CD4-positive, alpha-beta T cell (primary cell): Measurements from ENCODE around the gene LTBP4. TPM values are rescaled to one million over a fixed set of nuclear protein-coding genes. Genes with fewer than 3 reads are reported as not detected.

Experiments
- ATAC-seq: fragments of 200-7000 bp; cut with Tn5 transposase; one replicate; pipeline ENCODE4 v1.10.0; 2022; ENCODE audit warnings: mild to moderate bottlenecking; ENCODE audit not compliant: poor library complexity
- CTCF ChIA-PET: fragments of 350-600 bp; sonication (Branson Sonifier 250); formaldehyde crosslinking; loops from one replicate; lab custom pipeline; 2021; ENCODE audit warnings: antibody characterized with exemption, inconsistent platforms; lab: Charles Lee
- POLR2A ChIA-PET: fragments of 350-600 bp; sonication (Branson Sonifier 250); formaldehyde crosslinking; loops from one replicate; lab custom pipeline; 2021; ENCODE audit warnings: antibody characterized with exemption, inconsistent platforms; lab: Charles Lee
- DNase-seq, 14 experiments: peaks; one replicate each; pipeline ENCODE4 v3.0.0-alpha.2; 2013 to 2020; ENCODE audit warnings: mixed read lengths in 2 of 14
- H3K27ac ChIP-seq, 2 donors: one replicate each; pipeline versions ENCODE4 v1.5.1 to v1.7.0; 2013; ENCODE audit warnings: low read length in 2 of 2, low read depth in 1 of 2, mild to moderate bottlenecking in 1 of 2
- H3K27me3 ChIP-seq, 2 experiments: 1 replicate in 1 of 2; 2 replicates in 1 of 2; pipeline versions ENCODE4 v1.6.1 to v1.7.0; 2013; ENCODE audit warnings: low read length in 2 of 2, control low read depth in 1 of 2, mild to moderate bottlenecking in 1 of 2, moderate library complexity in 1 of 2; ENCODE audit not compliant: insufficient read depth in 2 of 2, control insufficient read depth in 1 of 2
- H3K36me3 ChIP-seq: one replicate; pipeline ENCODE4 v1.6.1; 2013; ENCODE audit warnings: low read length, control low read depth; ENCODE audit not compliant: insufficient read depth
- H3K4me1 ChIP-seq: one replicate; pipeline ENCODE4 v1.6.1; 2013; ENCODE audit warnings: low read length, control low read depth; ENCODE audit not compliant: insufficient read depth
- H3K4me3 ChIP-seq: one replicate; pipeline ENCODE4 v1.5.1; 2013; ENCODE audit warnings: mild to moderate bottlenecking, low read length, moderate library complexity
- H3K9me3 ChIP-seq, 2 experiments: 1 replicate in 1 of 2; 2 replicates in 1 of 2; pipeline versions ENCODE4 v1.6.1 to v1.7.0; 2013; ENCODE audit warnings: low read length in 2 of 2, mild to moderate bottlenecking in 2 of 2, control low read depth in 1 of 2, moderate library complexity in 1 of 2; ENCODE audit not compliant: control insufficient read depth in 1 of 2, insufficient read depth in 1 of 2
- H3K27ac Mint-ChIP-seq: one replicate; pipeline ENCODE4 v1.8.0; 2020; ENCODE audit warnings: mixed read lengths
- H3K27me3 Mint-ChIP-seq: one replicate; pipeline ENCODE4 v1.8.0; 2021; ENCODE audit warnings: mixed read lengths
- H3K36me3 Mint-ChIP-seq: one replicate; pipeline ENCODE4 v1.8.0; 2021; ENCODE audit warnings: low read depth, mixed read lengths
- H3K4me1 Mint-ChIP-seq: one replicate; pipeline ENCODE4 v1.8.0; 2021; ENCODE audit warnings: low read depth, mixed read lengths
- H3K4me3 Mint-ChIP-seq: one replicate; pipeline ENCODE4 v1.8.0; 2020; ENCODE audit warnings: mild to moderate bottlenecking, mixed read lengths
- H3K9me3 Mint-ChIP-seq: one replicate; pipeline ENCODE4 v1.8.0; 2020; ENCODE audit warnings: mixed read lengths
- CTCF ChIP-seq: fragments of 200-600 bp; IDR thresholded peaks from one replicate; pipeline ENCODE4 v1.8.0; 2022; ENCODE audit warnings: antibody characterized with exemption, mild to moderate bottlenecking
- intact Hi-C, 2 experiments: fragments of 100-400 bp; cut with DNase I in 1 of 2; cut with micrococcal nuclease in 1 of 2; formaldehyde crosslinking; loops; one replicate each; pipeline versions ENCODE4 v1.15.1 to v1.9.0; 2023 to 2025; cut with DNase I, micrococcal nuclease
- polyA plus RNA-seq, 2 donors: library from polyadenylated mRNA; unstranded; fragments of 120-200 nt; gene quantifications; one replicate each; pipeline ENCODE4 v1.2.1, GENCODE V29; 2013
- total RNA-seq, 174 experiments: library from RNA in 2 of 174; stranded (reverse) in 2 of 174; gene quantifications; one replicate each; pipeline ENCODE4 v1.2.3 and lab custom pipeline; 2021 to 2026

LTBP4 gene
- 100 to 1,000 TPM; 116 to 134 TPM for total RNA-seq
- 76.0 TPM for polyA plus RNA-seq (2013, experiment 1 of 2)
- polyA plus RNA-seq (2013, experiment 2 of 2) = 109 TPM
- 18.5 to 448 (median 50.1) reads per million in 172 experiments for total RNA-seq (lab: John Stamatoyannopoulos, UW)

GRCh38 chr19:40601134-40601974 is at the start of gene LTBP4:
Gene LTBP4, plus strand, starts transcription at chr19:40601369. Its CDS starts 19 bp downstream, at chr19:40601388.
- Histone ChIP-seq H3K27me3 (peaks cover 39 to 52% of the 10 kb centered on the region in 2 experiments), H3K4me1 (peaks cover 95% of the 10 kb centered on the region), H3K27ac (no peak within 1 kb of the TSS), H3K4me3 (peak within 1 kb of the TSS; percentile 29), H3K9me3 (peaks cover 0 to 7% of the 10 kb centered on the region in 2 experiments), H3K36me3 (no peaks in the 10 kb centered on the region)
- DNase-seq = peak in 5 of 14 experiments; percentile 35 to 73 (median 39)
- Mint-ChIP-seq H3K36me3 (no peaks in the 10 kb centered on the region), H3K4me3 (peak within 1 kb of the TSS; percentile 67), H3K9me3 (no peaks in the 10 kb centered on the region), H3K4me1 (peaks cover 75% of the 10 kb centered on the region), H3K27ac (no peak within 1 kb of the TSS), H3K27me3 (peaks cover 50% of the 10 kb centered on the region)
- ChIA-PET CTCF (interaction anchor here (0.6 to 3.9 kb wide), 5 partner anchors 9 to 181 kb away, joined by 3 to 37 read pairs (median 7); no protein-coding TSS in a partner anchor), POLR2A (interaction anchor here (0.6 kb wide), 1 partner anchor 53 kb away, joined by 3 read pairs; no protein-coding TSS in a partner anchor)
- intact Hi-C loops = loop anchor here (5.0 kb wide), 5 partner anchors 34 to 314 kb away; partner anchors contain the start of genes BLVRB (in 2 of the 2), SPTBN4 (in 2 of the 2) and AKT2 (in 1 of the 2)
- no peak for ATAC-seq
- TF ChIP-seq CTCF = no peak

- CTCF ChIA-PET = interaction anchor here (0.9 to 1.2 kb wide), 2 partner anchors 9 to 82 kb away, joined by 3 to 4 read pairs; no protein-coding TSS in a partner anchor
- DNase-seq = no peak
- Mint-ChIP-seq H3K27ac (no peak overlapping the region), H3K4me1 (peaks cover 11% of the 10 kb centered on the region), H3K9me3 (no peaks in the 10 kb centered on the region), H3K36me3 (no peaks in the 10 kb centered on the region), H3K27me3 (peaks cover 64% of the 10 kb centered on the region), H3K4me3 (no peak overlapping the region)
- POLR2A ChIA-PET = interaction anchor here (0.7 kb wide), 1 partner anchor 18 kb away, joined by 3 read pairs; no protein-coding TSS in a partner anchor
- ATAC-seq = no peak
- Histone ChIP-seq H3K4me3 (no peak overlapping the region), H3K27me3 (peaks cover 32 to 55% of the 10 kb centered on the region in 2 experiments), H3K9me3 (peaks cover 0 to 9% of the 10 kb centered on the region in 2 experiments), H3K36me3 (no peaks in the 10 kb centered on the region), H3K27ac (no peak overlapping the region), H3K4me1 (peaks cover 7% of the 10 kb centered on the region)
- intact Hi-C loops = no loop called here
- TF ChIP-seq CTCF = no peak
Observed at GRCh38 chr19:40552848-40553247, 48.3 kb upstream of the LTBP4 start.

- intact Hi-C loops = no loop called here
- TF ChIP-seq CTCF = no peak
- peaks cover 64% of the 10 kb centered on the region for H3K27me3 Mint-ChIP-seq
- no peak overlapping the region for H3K4me3 Mint-ChIP-seq
- no peak overlapping the region for H3K27ac Mint-ChIP-seq
- H3K4me3 ChIP-seq = no peak overlapping the region
- ChIA-PET POLR2A (no interaction called here), CTCF (no interaction called here)
- H3K36me3 ChIP-seq = no peaks in the 10 kb centered on the region
- no peak for DNase-seq
- no peaks in the 10 kb centered on the region for H3K36me3 Mint-ChIP-seq
- peaks cover 6% of the 10 kb centered on the region for H3K4me1 Mint-ChIP-seq
- peaks cover 20 to 45% of the 10 kb centered on the region in 2 experiments for H3K27me3 ChIP-seq
- no peak overlapping the region for H3K27ac ChIP-seq
- ATAC-seq = no peak
- H3K4me1 ChIP-seq = peaks cover 2% of the 10 kb centered on the region
- H3K9me3 ChIP-seq = peaks cover 0 to 9% of the 10 kb centered on the region in 2 experiments
- H3K9me3 Mint-ChIP-seq = no peaks in the 10 kb centered on the region
Observed at GRCh38 chr19:40553885-40554857, 47.0 kb upstream of the LTBP4 start.
